PFSK-1 (cell line): ENCODE results near the gene ADAM23.

ENCODE experiments used
- POLR2AphosphoS5 ChIP-seq: IDR thresholded peaks from 2 replicates; pipeline ENCODE4 v1.6.1; 2012; ENCODE audit warnings: low read depth, mild to moderate bottlenecking, control low read depth, low read length, moderate library complexity
- REST ChIP-seq, 2 experiments: IDR thresholded peaks; 2 replicates each; pipeline versions ENCODE4 v1.6.1 to v1.8.0; 2011 to 2012; ENCODE audit warnings: low read depth in 2 of 2, low read length in 2 of 2, control low read depth in 1 of 2, inconsistent platforms in 1 of 2, mild to moderate bottlenecking in 1 of 2, moderate library complexity in 1 of 2; ENCODE audit not compliant: insufficient read depth in 1 of 2
- SIN3A ChIP-seq: IDR thresholded peaks from 2 replicates; pipeline ENCODE4 v1.6.1; 2012; ENCODE audit warnings: mild to moderate bottlenecking, low read length, moderate library complexity, borderline replicate concordance; ENCODE audit not compliant: insufficient read depth

DNA sequence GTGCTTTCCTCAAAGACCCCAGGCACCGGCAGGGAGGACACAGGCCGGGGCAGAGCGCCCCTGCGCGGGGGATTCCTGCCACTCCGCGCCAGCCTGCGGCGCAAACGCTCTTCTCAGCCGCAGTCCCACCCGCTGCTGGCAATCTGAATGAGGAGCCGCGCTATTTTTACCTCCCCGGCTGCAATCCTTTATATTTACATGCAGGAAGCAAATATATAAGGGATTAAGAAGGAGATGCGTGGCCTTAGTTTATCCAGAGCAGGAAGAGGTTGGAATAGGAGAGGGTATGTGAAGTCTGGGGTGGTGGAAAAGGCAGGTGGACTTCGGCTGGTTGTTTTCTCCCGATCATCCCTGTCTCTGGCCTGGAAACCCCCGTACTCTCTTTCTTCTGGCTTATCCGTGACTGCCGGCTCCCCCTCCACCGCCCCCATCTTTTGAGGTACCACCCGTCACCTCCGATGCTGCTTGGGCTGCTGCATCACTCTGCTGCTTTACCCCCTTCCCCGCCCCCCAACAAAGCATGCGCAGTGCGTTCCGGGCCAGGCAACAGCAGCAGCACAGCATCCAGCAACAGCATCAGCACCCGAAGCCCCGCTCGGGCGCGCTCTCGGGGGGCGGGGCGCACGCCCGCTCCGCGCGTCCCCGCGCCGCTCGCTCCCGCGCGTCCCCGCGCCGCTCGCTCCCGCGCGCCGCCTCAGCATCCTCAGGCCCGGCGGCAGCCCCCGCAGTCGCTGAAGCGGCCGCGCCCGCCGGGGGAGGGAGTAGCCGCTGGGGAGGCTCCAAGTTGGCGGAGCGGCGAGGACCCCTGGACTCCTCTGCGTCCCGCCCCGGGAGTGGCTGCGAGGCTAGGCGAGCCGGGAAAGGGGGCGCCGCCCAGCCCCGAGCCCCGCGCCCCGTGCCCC, at the start of gene ADAM23:
- TF ChIP-seq POLR2AphosphoS5 (no peak), REST (IDR thresholded peaks at IDR 0.05; ENCODE audit: insufficient read depth in 1 of 2, low read depth in 2 of 2, low read length in 2 of 2) (no peak), SIN3A (no peak)
